GM19193 (cell line): ENCODE measurements around the gene NT5DC3.

Source experiments
- POLR2A ChIP-seq: IDR thresholded peaks from 4 replicates; pipeline ENCODE4 v1.6.1; 2011; ENCODE audit not compliant: insufficient read depth, insufficient read length; ENCODE audit errors: extremely low read depth

The NT5DC3 gene

DNA sequence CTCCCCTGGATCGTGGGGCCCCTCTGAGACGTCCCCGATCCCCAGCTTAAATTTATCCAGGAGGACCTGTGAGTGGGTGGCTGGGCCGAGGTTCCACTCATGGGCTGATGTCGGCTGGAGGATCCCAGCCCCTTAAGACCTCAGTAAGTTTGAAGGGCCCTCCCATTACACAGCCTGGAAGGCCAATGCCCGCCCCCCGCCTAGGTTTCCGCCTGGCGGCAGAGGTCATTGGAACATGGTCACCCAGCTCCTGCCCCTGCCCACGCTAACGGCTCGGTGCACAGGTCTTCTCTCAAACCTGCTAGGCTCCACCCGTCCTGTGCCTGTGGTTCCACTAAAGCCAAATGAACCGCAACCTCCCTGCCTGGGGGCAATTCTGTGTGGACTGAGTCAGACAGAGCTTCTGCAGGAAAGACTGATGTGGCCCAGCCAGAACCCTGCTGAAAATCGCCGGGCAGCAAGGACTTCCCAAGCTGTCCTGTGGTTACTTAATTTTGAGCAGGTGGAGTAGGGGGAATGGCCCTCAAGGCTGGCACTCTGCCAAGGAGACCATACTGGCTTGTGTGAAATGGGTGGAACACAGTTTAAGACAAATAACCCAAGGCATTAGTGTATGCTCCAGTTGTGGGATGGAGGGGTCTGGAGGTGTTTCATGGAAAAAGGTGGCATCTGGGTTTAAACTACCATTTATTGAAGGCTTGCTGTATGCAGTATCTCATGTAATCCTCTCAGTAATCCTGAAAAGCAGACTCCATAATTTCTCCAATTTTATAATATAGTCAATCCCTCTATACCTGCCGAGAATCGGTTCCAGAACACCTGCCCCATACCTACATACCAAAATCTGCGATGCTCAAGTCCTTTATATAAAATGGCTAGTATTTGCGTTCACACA, 903 bp upstream of the NT5DC3 start:
- no peak for TF ChIP-seq POLR2A

- no peak for TF ChIP-seq POLR2A
Observed at GRCh38 chr12:103840462-103840875, 565 bp downstream of the NT5DC3 start.

GRCh38 chr12:103839609-103840461, 1.2 kb downstream of the NT5DC3 start:
- no peak for TF ChIP-seq POLR2A

- no peak for TF ChIP-seq POLR2A
Observed at GRCh38 chr12:103839103-103839502, 1.9 kb downstream of the NT5DC3 start.

DNA sequence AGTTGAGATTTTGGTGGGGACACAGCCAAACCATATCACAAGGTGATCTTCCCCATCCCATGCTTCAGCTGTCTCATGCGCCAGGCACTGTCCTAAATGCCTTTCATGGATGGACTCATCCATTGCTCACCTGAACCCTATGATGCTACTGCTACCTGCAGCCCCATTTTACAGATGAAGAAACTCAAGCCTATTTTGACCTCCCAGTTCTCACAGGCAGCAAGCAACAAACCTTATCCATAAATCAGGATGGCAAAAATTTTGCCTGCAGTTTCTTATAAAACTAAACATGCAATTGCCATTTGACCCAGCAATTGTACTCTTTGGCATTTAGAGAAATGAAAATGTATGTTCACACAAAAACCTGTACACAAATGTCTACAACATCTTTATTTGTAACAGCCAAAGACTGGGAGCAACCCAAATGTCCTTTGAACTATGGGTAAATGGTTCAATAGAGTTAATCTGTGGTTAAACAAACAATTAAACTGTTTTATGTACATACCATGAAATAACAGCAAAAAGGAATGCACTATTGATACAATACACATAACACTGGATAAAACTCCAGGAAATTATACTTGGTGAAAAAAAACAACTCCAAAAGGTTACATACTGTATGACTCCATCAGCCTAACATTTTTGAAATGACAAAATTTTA, 2.6 kb downstream of the NT5DC3 start:
- TF ChIP-seq POLR2A: no peak

- no peak for TF ChIP-seq POLR2A
Observed at GRCh38 chr12:103836345-103836744, 4.7 kb downstream of the NT5DC3 start.

DNA sequence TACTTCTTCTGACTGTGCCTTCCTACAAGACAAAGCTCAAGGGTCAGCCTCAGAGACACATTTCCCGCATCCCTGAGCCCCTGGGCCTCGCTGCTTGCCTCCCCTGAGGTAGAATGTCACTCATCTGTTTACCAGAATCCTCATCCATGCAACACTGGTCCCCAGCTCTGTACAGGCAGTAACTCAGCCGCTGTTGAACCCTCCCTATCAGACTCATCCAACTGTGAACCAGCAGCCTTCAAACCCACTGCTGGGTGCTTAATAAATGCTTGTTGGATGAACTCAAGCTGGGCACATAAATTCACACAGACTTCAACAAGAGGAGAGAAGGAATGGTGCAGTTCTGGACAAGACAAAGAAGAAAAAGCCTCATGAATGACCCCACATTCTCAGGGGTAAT, 6.1 kb downstream of the NT5DC3 start:
- no peak for TF ChIP-seq POLR2A

- no peak for TF ChIP-seq POLR2A
Observed at GRCh38 chr12:103833891-103834290, 7.1 kb downstream of the NT5DC3 start.

- TF ChIP-seq POLR2A: no peak
Observed at GRCh38 chr12:103833095-103833775, 7.8 kb downstream of the NT5DC3 start.

GRCh38 chr12:103832048-103832997, 8.7 kb downstream of the NT5DC3 start:
- TF ChIP-seq POLR2A: no peak

GRCh38 chr12:103830730-103831320, 10.2 kb downstream of the NT5DC3 start:
- no peak for TF ChIP-seq POLR2A

- no peak for TF ChIP-seq POLR2A
Observed at GRCh38 chr12:103830025-103830725, 10.9 kb downstream of the NT5DC3 start.
